ENCODE measurements around the gene SPRED2.

The SPRED2 gene

GRCh38 chr2:65357959-65358294 lies 74.5 kb downstream of the SPRED2 start:
- DNase-seq (ENCODE audit: extremely low spot score) = no peak
- TF ChIP-seq L3MBTL2 (conservative IDR thresholded peaks at IDR 0.05) (no peak), CTBP1 (IDR thresholded peaks at IDR 0.05; ENCODE audit: borderline replicate concordance) (no peak), NFRKB (IDR thresholded peaks at IDR 0.05) (no peak), HDGF (IDR thresholded peaks at IDR 0.05; ENCODE audit: borderline replicate concordance) (no peak), PKNOX1 (IDR thresholded peaks at IDR 0.05) (no peak), FOXK2 (IDR thresholded peaks at IDR 0.05) (no peak), SP1 (IDR thresholded peaks at IDR 0.05) (no peak), BHLHE40 (IDR thresholded peaks at IDR 0.05; ENCODE audit: borderline replicate concordance) (no peak), ARNT (IDR thresholded peaks at IDR 0.05) (no peak), TARDBP (IDR thresholded peaks at IDR 0.05) (no peak), FOXM1 (IDR thresholded peaks at IDR 0.05; ENCODE audit: borderline replicate concordance) (no peak), ZNF384 (IDR thresholded peaks at IDR 0.05) (no peak), ELF4 (IDR thresholded peaks at IDR 0.05) (no peak), FOXA1 (IDR thresholded peaks at IDR 0.05) (no peak), SUZ12 (IDR thresholded peaks at IDR 0.05) (no peak), LEF1 (IDR thresholded peaks at IDR 0.05; ENCODE audit: borderline replicate concordance) (no peak)
- POLR2A ChIA-PET = no interaction called here
- CTCF ChIA-PET = interaction anchor here (1.6 kb wide), 1 partner anchor 8 kb away, joined by 3 read pairs; no protein-coding TSS in a partner anchor

GRCh38 chr2:65357095-65357958 lies 75.1 kb downstream of the SPRED2 start:
- POLR2A ChIA-PET = interaction anchor here (0.9 kb wide), 1 partner anchor 65 kb away, joined by 3 read pairs; no protein-coding TSS in a partner anchor
- DNase-seq (ENCODE audit: extremely low spot score) = no peak
- TF ChIP-seq L3MBTL2 (conservative IDR thresholded peaks at IDR 0.05) = no peak
- TF ChIP-seq LEF1 (IDR thresholded peaks at IDR 0.05; ENCODE audit: borderline replicate concordance) = no peak
- TF ChIP-seq PKNOX1 (IDR thresholded peaks at IDR 0.05) = no peak
- no peak for TF ChIP-seq FOXA1 (IDR thresholded peaks at IDR 0.05)
- CTCF ChIA-PET = interaction anchor here (1.6 kb wide), 1 partner anchor 9 kb away, joined by 3 read pairs; no protein-coding TSS in a partner anchor

GRCh38 chr2:65355186-65355831 lies 77.1 kb downstream of the SPRED2 start:
- no peak for DNase-seq (ENCODE audit: extremely low spot score)
- ChIA-PET POLR2A (no interaction called here), CTCF (no interaction called here)

GRCh38 chr2:65354773-65355172 lies 77.6 kb downstream of the SPRED2 start:
- POLR2A ChIA-PET = no interaction called here
- no peak for TF ChIP-seq FOXA1 (IDR thresholded peaks at IDR 0.05)
- TF ChIP-seq CTBP1 (IDR thresholded peaks at IDR 0.05; ENCODE audit: borderline replicate concordance) = no peak
- no peak for TF ChIP-seq FOXK2 (IDR thresholded peaks at IDR 0.05)
- TF ChIP-seq NFRKB (IDR thresholded peaks at IDR 0.05) = no peak
- no peak for TF ChIP-seq L3MBTL2 (conservative IDR thresholded peaks at IDR 0.05)
- TF ChIP-seq FOXM1 (IDR thresholded peaks at IDR 0.05; ENCODE audit: borderline replicate concordance) = no peak
- no peak for TF ChIP-seq TARDBP (IDR thresholded peaks at IDR 0.05)
- TF ChIP-seq HDGF (IDR thresholded peaks at IDR 0.05; ENCODE audit: borderline replicate concordance) = no peak
- CTCF ChIA-PET = no interaction called here
- DNase-seq (ENCODE audit: extremely low spot score) = no peak

More at GRCh38 chr2:65355186-65355831, 77.1 kb downstream of the SPRED2 start:
- TF ChIP-seq NFRKB (IDR thresholded peaks at IDR 0.05) (no peak), HDGF (IDR thresholded peaks at IDR 0.05; ENCODE audit: borderline replicate concordance) (no peak), ARNT (IDR thresholded peaks at IDR 0.05) (no peak), FOXK2 (IDR thresholded peaks at IDR 0.05) (no peak), L3MBTL2 (conservative IDR thresholded peaks at IDR 0.05) (no peak), FOXM1 (IDR thresholded peaks at IDR 0.05; ENCODE audit: borderline replicate concordance) (no peak), ELF4 (IDR thresholded peaks at IDR 0.05) (no peak), TARDBP (IDR thresholded peaks at IDR 0.05) (no peak), CTBP1 (IDR thresholded peaks at IDR 0.05; ENCODE audit: borderline replicate concordance) (no peak), LEF1 (IDR thresholded peaks at IDR 0.05; ENCODE audit: borderline replicate concordance) (no peak), SP1 (IDR thresholded peaks at IDR 0.05) (no peak), SUZ12 (IDR thresholded peaks at IDR 0.05) (no peak), PKNOX1 (IDR thresholded peaks at IDR 0.05) (no peak), FOXA1 (IDR thresholded peaks at IDR 0.05) (no peak), ZNF384 (IDR thresholded peaks at IDR 0.05) (no peak), BHLHE40 (IDR thresholded peaks at IDR 0.05; ENCODE audit: borderline replicate concordance) (no peak)

- DNase-seq (ENCODE audit: extremely low spot score) = no peak
- TF ChIP-seq FOXA1 (IDR thresholded peaks at IDR 0.05) (no peak), HDGF (IDR thresholded peaks at IDR 0.05; ENCODE audit: borderline replicate concordance) (no peak), CTBP1 (IDR thresholded peaks at IDR 0.05; ENCODE audit: borderline replicate concordance) (no peak), NFRKB (IDR thresholded peaks at IDR 0.05) (no peak), ARNT (IDR thresholded peaks at IDR 0.05) (no peak), TARDBP (IDR thresholded peaks at IDR 0.05) (no peak), SUZ12 (IDR thresholded peaks at IDR 0.05) (no peak), SP1 (IDR thresholded peaks at IDR 0.05) (no peak), L3MBTL2 (conservative IDR thresholded peaks at IDR 0.05) (no peak), LEF1 (IDR thresholded peaks at IDR 0.05; ENCODE audit: borderline replicate concordance) (no peak), PKNOX1 (IDR thresholded peaks at IDR 0.05) (no peak), BHLHE40 (IDR thresholded peaks at IDR 0.05; ENCODE audit: borderline replicate concordance) (no peak), ELF4 (IDR thresholded peaks at IDR 0.05) (no peak)
- ChIA-PET POLR2A (no interaction called here), CTCF (interaction anchor here (0.7 to 2.6 kb wide), 3 partner anchors 8 to 43 kb away, joined by 3 to 8 read pairs (median 3); no protein-coding TSS in a partner anchor)
Measured at GRCh38 chr2:65353927-65354326, 78.5 kb downstream of the SPRED2 start.
